ENCODE measurements around the gene MKRN1. TPM values are rescaled to one million over a fixed set of nuclear protein-coding genes. Genes with fewer than 3 reads are reported as not detected.

Gene MKRN1
- total RNA-seq, 1 experiment from 2014 or later, result 121 TPM

DNA sequence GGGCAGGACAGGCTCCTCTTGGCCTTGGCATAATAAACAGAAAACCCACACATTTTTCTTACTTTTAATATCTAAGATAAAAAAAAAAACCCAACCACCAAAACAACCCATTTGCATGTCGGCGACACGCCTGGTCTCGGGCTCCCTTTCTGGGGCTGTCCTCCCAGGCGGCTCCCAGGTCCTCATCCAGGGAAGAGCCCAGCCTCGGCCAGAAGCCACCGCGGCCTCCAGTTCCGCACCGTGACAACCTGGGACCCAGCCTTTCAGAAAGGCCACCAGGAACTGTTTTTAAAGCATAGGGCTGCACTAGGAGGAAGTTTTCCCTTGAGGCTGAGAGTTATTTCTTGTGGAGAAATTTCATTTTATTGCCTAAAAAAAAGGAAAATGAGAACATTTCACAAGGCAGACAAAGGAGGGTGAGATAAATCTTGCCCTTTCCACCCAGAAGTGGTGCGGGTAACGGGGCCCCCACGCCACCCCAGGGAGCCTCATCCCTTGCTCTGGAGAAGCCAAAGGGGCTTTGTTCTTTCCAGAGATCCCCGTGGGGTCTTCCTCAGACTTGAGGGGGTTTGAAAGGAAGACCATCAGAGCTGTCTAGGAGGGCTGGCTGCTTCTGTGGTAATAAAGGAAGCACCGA is 39.2 kb upstream of the MKRN1 start:
- Mint-ChIP-seq H3K36me3 (no peaks in the 10 kb centered on the region), H3K4me1 (peaks cover 20% of the 10 kb centered on the region), H3K27me3 (ENCODE audit: low read depth) (no peaks in the 10 kb centered on the region), H3K27ac (peak overlapping the region; percentile 76; the same call in 1 of the 2 replicates), H3K4me3 (no peak overlapping the region), H3K9me3 (peaks cover 3% of the 10 kb centered on the region; the same call in 1 of the 2 replicates)
- ChIA-PET CTCF (interaction anchor here (0.5 to 3.4 kb wide), 34 partner anchors 8 to 916 kb away, joined by 3 to 55 read pairs (median 4); partner anchors contain the start of gene DENND2A), POLR2A (interaction anchor here (1.0 to 1.2 kb wide), 2 partner anchors 117 to 122 kb away, joined by 3 to 5 read pairs; partner anchors contain the start of gene DENND2A)
- DNase-seq (ENCODE audit: low spot score) (no peak), ATAC-seq (peak; percentile 30)
- TF ChIP-seq ATF1 (CRISPR knock-in tag; IDR thresholded peaks at IDR 0.05) (no peak), EMX1 (CRISPR knock-in tag; IDR thresholded peaks at IDR 0.05) (no peak), ZNF425 (CRISPR knock-in tag; conservative IDR thresholded peaks at IDR 0.05) (0 out of 2 replicates have a peak, but pooled peaks have one; percentile 11), ZNF121 (CRISPR knock-in tag; IDR thresholded peaks at IDR 0.05) (no peak)

DNA sequence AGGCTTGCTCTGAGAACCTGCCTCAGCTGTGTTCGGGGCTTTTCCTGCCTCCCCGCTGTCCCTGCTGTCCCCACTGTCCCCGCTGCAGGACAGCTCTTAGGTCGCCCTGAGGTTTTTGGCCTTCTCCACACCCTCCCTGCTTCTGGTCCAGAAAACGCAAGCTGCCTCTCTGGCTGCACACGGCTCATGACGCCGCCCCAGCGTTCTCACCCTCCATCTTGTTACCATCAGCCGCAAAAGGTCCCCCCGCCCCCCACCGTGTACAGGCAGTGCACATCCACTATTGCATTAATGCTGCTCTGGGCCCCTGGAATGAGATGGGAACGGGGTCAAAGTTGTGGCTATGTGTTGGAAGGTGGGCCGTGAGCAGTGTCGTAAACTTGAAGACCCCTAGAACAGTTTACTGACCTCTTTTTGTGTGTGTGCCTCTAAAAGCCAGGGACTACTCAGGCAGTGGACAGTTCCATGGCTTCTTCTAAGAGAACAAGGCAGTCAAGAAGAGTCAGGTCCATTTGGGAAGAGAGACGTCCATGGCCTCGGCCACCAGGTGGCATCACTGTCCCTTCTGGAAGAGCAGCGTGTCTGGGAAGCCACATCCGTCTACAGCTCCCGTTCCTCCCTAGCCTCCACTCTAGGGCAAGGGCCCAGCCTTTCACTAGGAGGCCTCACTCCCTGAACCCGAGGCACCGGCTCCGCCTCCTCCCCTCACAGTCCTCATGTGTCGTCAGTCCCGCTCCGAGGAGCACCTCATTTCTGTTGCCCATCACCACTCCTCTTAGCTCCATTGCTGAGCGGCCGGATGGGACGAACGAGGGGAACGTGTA is 38.5 kb upstream of the MKRN1 start:
- CTCF ChIA-PET, result interaction anchor here (0.6 to 3.4 kb wide), 34 partner anchors 8 to 916 kb away, joined by 3 to 55 read pairs (median 4); partner anchors contain the start of gene DENND2A
- H3K36me3 Mint-ChIP-seq, result no peaks in the 10 kb centered on the region
- H3K4me1 Mint-ChIP-seq, result peaks cover 20% of the 10 kb centered on the region
- H3K27ac Mint-ChIP-seq, result peak overlapping the region; percentile 76
- no peak overlapping the region for H3K4me3 Mint-ChIP-seq
- peak; percentile 93 for ATAC-seq
- no peaks in the 10 kb centered on the region for H3K27me3 Mint-ChIP-seq (ENCODE audit: low read depth)
- peaks cover 3% of the 10 kb centered on the region; the same call in 1 of the 2 replicates for H3K9me3 Mint-ChIP-seq
- TF ChIP-seq JUN (CRISPR knock-in tag; IDR thresholded peaks at IDR 0.05) (no peak), ZNF396 (CRISPR knock-in tag; IDR thresholded peaks at IDR 0.05; ENCODE audit: borderline replicate concordance) (peak; percentile 87; the same call in 1 of the 2 replicates), ZNF263 (CRISPR knock-in tag; IDR thresholded peaks at IDR 0.05; ENCODE audit: low read depth) (peak; percentile 100), SP1 (CRISPR knock-in tag; conservative IDR thresholded peaks at IDR 0.05) (peak; percentile 76), MYBL2 (CRISPR knock-in tag; IDR thresholded peaks at IDR 0.05) (no peak), ZNF317 (CRISPR knock-in tag; IDR thresholded peaks at IDR 0.05; ENCODE audit: borderline replicate concordance, low read depth) (no peak), FOXK1 (CRISPR knock-in tag; IDR thresholded peaks at IDR 0.05) (peak; percentile 46; the same call in 1 of the 2 replicates), ZNF425 (CRISPR knock-in tag; conservative IDR thresholded peaks at IDR 0.05) (no peak), FOXP1 (CRISPR knock-in tag; IDR thresholded peaks at IDR 0.05; ENCODE audit: borderline replicate concordance) (peak; percentile 77; the same call in 1 of the 2 replicates), MAX (CRISPR knock-in tag; IDR thresholded peaks at IDR 0.05) (peak; percentile 57; the same call in 1 of the 2 replicates), ZSCAN18 (CRISPR knock-in tag; IDR thresholded peaks at IDR 0.05) (peak; percentile 37; the same call in 1 of the 2 replicates), ZMAT4 (CRISPR knock-in tag; IDR thresholded peaks at IDR 0.05) (no peak), NFE2L1 (CRISPR knock-in tag; IDR thresholded peaks at IDR 0.05) (peak; percentile 41; the same call in 1 of the 2 replicates)
- TF ChIP-seq, protein P1, sequence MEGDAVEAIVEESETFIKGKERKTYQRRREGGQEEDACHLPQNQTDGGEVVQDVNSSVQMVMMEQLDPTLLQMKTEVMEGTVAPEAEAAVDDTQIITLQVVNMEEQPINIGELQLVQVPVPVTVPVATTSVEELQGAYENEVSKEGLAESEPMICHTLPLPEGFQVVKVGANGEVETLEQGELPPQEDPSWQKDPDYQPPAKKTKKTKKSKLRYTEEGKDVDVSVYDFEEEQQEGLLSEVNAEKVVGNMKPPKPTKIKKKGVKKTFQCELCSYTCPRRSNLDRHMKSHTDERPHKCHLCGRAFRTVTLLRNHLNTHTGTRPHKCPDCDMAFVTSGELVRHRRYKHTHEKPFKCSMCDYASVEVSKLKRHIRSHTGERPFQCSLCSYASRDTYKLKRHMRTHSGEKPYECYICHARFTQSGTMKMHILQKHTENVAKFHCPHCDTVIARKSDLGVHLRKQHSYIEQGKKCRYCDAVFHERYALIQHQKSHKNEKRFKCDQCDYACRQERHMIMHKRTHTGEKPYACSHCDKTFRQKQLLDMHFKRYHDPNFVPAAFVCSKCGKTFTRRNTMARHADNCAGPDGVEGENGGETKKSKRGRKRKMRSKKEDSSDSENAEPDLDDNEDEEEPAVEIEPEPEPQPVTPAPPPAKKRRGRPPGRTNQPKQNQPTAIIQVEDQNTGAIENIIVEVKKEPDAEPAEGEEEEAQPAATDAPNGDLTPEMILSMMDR (IDR thresholded peaks at IDR 0.05), result peak; percentile 80
- TF ChIP-seq, protein P2, sequence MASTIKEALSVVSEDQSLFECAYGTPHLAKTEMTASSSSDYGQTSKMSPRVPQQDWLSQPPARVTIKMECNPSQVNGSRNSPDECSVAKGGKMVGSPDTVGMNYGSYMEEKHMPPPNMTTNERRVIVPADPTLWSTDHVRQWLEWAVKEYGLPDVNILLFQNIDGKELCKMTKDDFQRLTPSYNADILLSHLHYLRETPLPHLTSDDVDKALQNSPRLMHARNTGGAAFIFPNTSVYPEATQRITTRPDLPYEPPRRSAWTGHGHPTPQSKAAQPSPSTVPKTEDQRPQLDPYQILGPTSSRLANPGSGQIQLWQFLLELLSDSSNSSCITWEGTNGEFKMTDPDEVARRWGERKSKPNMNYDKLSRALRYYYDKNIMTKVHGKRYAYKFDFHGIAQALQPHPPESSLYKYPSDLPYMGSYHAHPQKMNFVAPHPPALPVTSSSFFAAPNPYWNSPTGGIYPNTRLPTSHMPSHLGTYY (CRISPR knock-in tag; IDR thresholded peaks at IDR 0.05), result peak; percentile 52; the same call in 1 of the 2 replicates
- POLR2A ChIA-PET, result interaction anchor here (1.0 to 1.2 kb wide), 2 partner anchors 118 to 123 kb away, joined by 3 to 5 read pairs; partner anchors contain the start of gene DENND2A
- peak; percentile 95 for DNase-seq (ENCODE audit: low spot score)
